ENCODE data around the gene AARS1.
"Not testable (repeated sequence)": the region's sequence is repeated elsewhere in the genome, so short reads cannot be mapped to it uniquely, and the experiment has no call there.

Gene AARS1

GRCh38 chr16:70289229-70290094 is at the start of gene AARS1:
AARS1 (minus strand) TSS chr16:70289506; CDS start chr16:70282763, 6,743 bp downstream.
- peak; percentile 97 for DNase-seq (ENCODE audit: low spot score)

GRCh38 chr16:70337814-70338213 is 48.5 kb upstream of the AARS1 start:
- no peak for DNase-seq (ENCODE audit: low spot score)

- not testable (repeated sequence) for DNase-seq (ENCODE audit: low spot score)
Observed at GRCh38 chr16:70332728-70333127, 43.4 kb upstream of the AARS1 start.

GRCh38 chr16:70331588-70332358 is 42.5 kb upstream of the AARS1 start:
- no peak for DNase-seq (ENCODE audit: low spot score)

GRCh38 chr16:70331091-70331490 is 41.8 kb upstream of the AARS1 start:
- DNase-seq (ENCODE audit: low spot score) = no peak

- DNase-seq (ENCODE audit: low spot score) = no peak
Observed at GRCh38 chr16:70324998-70325747, 35.9 kb upstream of the AARS1 start.

- DNase-seq (ENCODE audit: low spot score) = no peak
Observed at GRCh38 chr16:70320121-70320520, 30.8 kb upstream of the AARS1 start.

- DNase-seq (ENCODE audit: low spot score) = not testable (repeated sequence)
Observed at GRCh38 chr16:70307726-70308125, 18.4 kb upstream of the AARS1 start.

- no peak for DNase-seq (ENCODE audit: low spot score)
Observed at GRCh38 chr16:70306880-70307279, 17.6 kb upstream of the AARS1 start.

- DNase-seq (ENCODE audit: low spot score) = no peak
Observed at GRCh38 chr16:70304892-70305448, 15.7 kb upstream of the AARS1 start.

- DNase-seq (ENCODE audit: low spot score) = no peak
Observed at GRCh38 chr16:70302745-70303144, 13.4 kb upstream of the AARS1 start.

- no peak for DNase-seq (ENCODE audit: low spot score)
Observed at GRCh38 chr16:70301121-70301520, 11.8 kb upstream of the AARS1 start.

GRCh38 chr16:70298988-70299938 is 10.0 kb upstream of the AARS1 start, which contains the start of gene DDX19B:
DDX19B (plus strand) TSS chr16:70299186; CDS start chr16:70299298, 112 bp downstream.
- DNase-seq (ENCODE audit: low spot score) = peak; percentile 66

- DNase-seq (ENCODE audit: low spot score) = no peak
Observed at GRCh38 chr16:70295634-70296033, 6.3 kb upstream of the AARS1 start.

GRCh38 chr16:70294385-70295025 is 5.2 kb upstream of the AARS1 start:
- DNase-seq (ENCODE audit: low spot score) = no peak

GRCh38 chr16:70292148-70292547 is 2.8 kb upstream of the AARS1 start:
- not testable (repeated sequence) for DNase-seq (ENCODE audit: low spot score)

GRCh38 chr16:70290949-70291519 is 1.7 kb upstream of the AARS1 start:
- no peak for DNase-seq (ENCODE audit: low spot score)

- DNase-seq (ENCODE audit: low spot score) = not testable (repeated sequence)
Observed at GRCh38 chr16:70287304-70287971, 1.9 kb downstream of the AARS1 start.

- DNase-seq (ENCODE audit: low spot score) = no peak
Observed at GRCh38 chr16:70276392-70276791, 12.9 kb downstream of the AARS1 start.
